Neural progenitor cell (in vitro differentiated cells): ENCODE results near the gene DRAM2.

Experiments used
- EZH2 ChIP-seq: fragments of 200-600 bp; sonication (generic); IDR thresholded peaks from 2 replicates; pipeline ENCODE4 v1.6.1; 2017; ENCODE audit warnings: antibody characterized with exemption, mild to moderate bottlenecking, moderate library complexity
- TF ChIP-seq, protein P1 (sequence below): fragments of 200-600 bp; sonication (generic); IDR thresholded peaks from 2 replicates; pipeline ENCODE4 v1.5.1; 2017; ENCODE audit warnings: antibody characterized with exemption, mild to moderate bottlenecking

GRCh38 chr1:111172463-111172862 is 32.6 kb upstream of the DRAM2 start:
- TF ChIP-seq, protein P1, sequence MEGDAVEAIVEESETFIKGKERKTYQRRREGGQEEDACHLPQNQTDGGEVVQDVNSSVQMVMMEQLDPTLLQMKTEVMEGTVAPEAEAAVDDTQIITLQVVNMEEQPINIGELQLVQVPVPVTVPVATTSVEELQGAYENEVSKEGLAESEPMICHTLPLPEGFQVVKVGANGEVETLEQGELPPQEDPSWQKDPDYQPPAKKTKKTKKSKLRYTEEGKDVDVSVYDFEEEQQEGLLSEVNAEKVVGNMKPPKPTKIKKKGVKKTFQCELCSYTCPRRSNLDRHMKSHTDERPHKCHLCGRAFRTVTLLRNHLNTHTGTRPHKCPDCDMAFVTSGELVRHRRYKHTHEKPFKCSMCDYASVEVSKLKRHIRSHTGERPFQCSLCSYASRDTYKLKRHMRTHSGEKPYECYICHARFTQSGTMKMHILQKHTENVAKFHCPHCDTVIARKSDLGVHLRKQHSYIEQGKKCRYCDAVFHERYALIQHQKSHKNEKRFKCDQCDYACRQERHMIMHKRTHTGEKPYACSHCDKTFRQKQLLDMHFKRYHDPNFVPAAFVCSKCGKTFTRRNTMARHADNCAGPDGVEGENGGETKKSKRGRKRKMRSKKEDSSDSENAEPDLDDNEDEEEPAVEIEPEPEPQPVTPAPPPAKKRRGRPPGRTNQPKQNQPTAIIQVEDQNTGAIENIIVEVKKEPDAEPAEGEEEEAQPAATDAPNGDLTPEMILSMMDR = no peak
- no peak for TF ChIP-seq EZH2
